CD14-positive monocyte (primary cell): ENCODE measurements around the gene GLTPD2. TPM values are rescaled to one million over a fixed set of nuclear protein-coding genes. Genes with fewer than 3 reads are reported as not detected.
A peak's percentile ranks its signal among the peaks of the same experiment; 100 is the strongest.

ENCODE experiments used
- DNase-seq, 3 donors: peaks; one replicate each; pipeline ENCODE4 v3.0.0-alpha.2; 2011 to 2022
- H2AFZ ChIP-seq: 2 replicates; pipeline ENCODE4 v1.6.0; 2012; ENCODE audit warnings: mild to moderate bottlenecking, low read depth, low read length, inconsistent platforms; ENCODE audit not compliant: insufficient read depth, poor library complexity, severe bottlenecking
- H3K27ac ChIP-seq, 2 donors: 1 replicate in 1 of 2; 2 replicates in 1 of 2; pipeline ENCODE4 v1.5.1; 2012 to 2013; ENCODE audit warnings: low read length in 2 of 2, control low read depth in 1 of 2, inconsistent platforms in 1 of 2, low read depth in 1 of 2, mild to moderate bottlenecking in 1 of 2
- H3K27me3 ChIP-seq, 2 donors: one replicate each; pipeline versions ENCODE4 v1.6.0 to v1.6.1; 2011 to 2013; ENCODE audit warnings: low read length in 2 of 2; ENCODE audit not compliant: control insufficient read depth in 2 of 2, insufficient read depth in 2 of 2
- H3K36me3 ChIP-seq, 2 donors: replicated peaks in 1 of 2; 1 replicate in 1 of 2; 2 replicates in 1 of 2; pipeline versions ENCODE4 v1.5.1 to v1.6.1; 2012 to 2013; ENCODE audit warnings: low read length in 2 of 2, control low read depth in 1 of 2, inconsistent platforms in 1 of 2, mild to moderate bottlenecking in 1 of 2; ENCODE audit not compliant: insufficient read depth in 2 of 2, control insufficient read depth in 1 of 2
- H3K4me1 ChIP-seq, 2 donors: 1 replicate in 1 of 2; 2 replicates in 1 of 2; pipeline versions ENCODE4 v1.5.1 to v1.6.1; 2012 to 2013; ENCODE audit warnings: low read length in 2 of 2, control low read depth in 1 of 2, inconsistent platforms in 1 of 2, mild to moderate bottlenecking in 1 of 2, moderate library complexity in 1 of 2; ENCODE audit not compliant: insufficient read depth in 2 of 2, control insufficient read depth in 1 of 2
- H3K4me2 ChIP-seq: replicated peaks from 2 replicates; pipeline ENCODE3; 2012; ENCODE audit warnings: low read length, moderate library complexity, mild to moderate bottlenecking; ENCODE audit not compliant: poor library complexity, severe bottlenecking; ENCODE audit errors: extremely low read depth
- H3K4me3 ChIP-seq, 3 experiments: fragments of 200-600 bp in 1 of 3; sonication (generic) in 1 of 3; replicated peaks in 1 of 3; 1 replicate in 2 of 3; 2 replicates in 1 of 3; pipeline ENCODE4 v1.5.1; 2011 to 2013; ENCODE audit warnings: low read length in 3 of 3, mild to moderate bottlenecking in 3 of 3, control low read depth in 2 of 3, low read depth in 2 of 3, inconsistent platforms in 1 of 3, moderate library complexity in 1 of 3
- H3K79me2 ChIP-seq: 2 replicates; pipeline ENCODE4 v1.6.0; 2012; ENCODE audit warnings: mild to moderate bottlenecking, control low read depth, inconsistent platforms, low read length, moderate library complexity; ENCODE audit not compliant: insufficient read depth
- H3K9ac ChIP-seq: 2 replicates; pipeline ENCODE4 v1.6.0; 2017; ENCODE audit warnings: low read length, mild to moderate bottlenecking; ENCODE audit not compliant: insufficient read depth, poor library complexity, severe bottlenecking
- H3K9me3 ChIP-seq, 2 donors: replicated peaks in 1 of 2; 1 replicate in 1 of 2; 2 replicates in 1 of 2; pipeline versions ENCODE4 v1.5.1 to v1.6.1; 2012 to 2013; ENCODE audit warnings: low read length in 2 of 2, control low read depth in 1 of 2; ENCODE audit not compliant: control insufficient read depth in 1 of 2, insufficient read depth in 1 of 2
- H4K20me1 ChIP-seq: 2 replicates; pipeline ENCODE4 v1.6.0; 2012; ENCODE audit warnings: mild to moderate bottlenecking, low read length, control low read depth, moderate library complexity; ENCODE audit not compliant: insufficient read depth
- H3K27ac Mint-ChIP-seq, 7 donors: one replicate each; pipeline ENCODE4 v1.8.0; 2020; ENCODE audit warnings: mild to moderate bottlenecking in 7 of 7, mixed read lengths in 7 of 7, moderate library complexity in 6 of 7, inconsistent platforms in 2 of 7
- H3K27me3 Mint-ChIP-seq, 3 donors: one replicate each; pipeline ENCODE4 v1.8.0; 2021 to 2022; ENCODE audit warnings: low read depth in 3 of 3, mild to moderate bottlenecking in 3 of 3, mixed read lengths in 3 of 3, moderate library complexity in 3 of 3, inconsistent platforms in 1 of 3
- H3K36me3 Mint-ChIP-seq, 2 donors: one replicate each; pipeline ENCODE4 v1.8.0; 2020; ENCODE audit warnings: mixed read lengths in 2 of 2, inconsistent platforms in 1 of 2, mild to moderate bottlenecking in 1 of 2
- H3K4me1 Mint-ChIP-seq: one replicate; pipeline ENCODE4 v1.8.0; 2020; ENCODE audit warnings: mild to moderate bottlenecking, mixed read lengths
- H3K4me3 Mint-ChIP-seq, 2 donors: one replicate each; pipeline ENCODE4 v1.8.0; 2020; ENCODE audit warnings: mild to moderate bottlenecking in 2 of 2, mixed read lengths in 2 of 2, moderate library complexity in 1 of 2
- H3K9me3 Mint-ChIP-seq, 7 donors: one replicate each; pipeline ENCODE4 v1.8.0; 2020 to 2022; ENCODE audit warnings: mixed read lengths in 7 of 7, mild to moderate bottlenecking in 6 of 7, moderate library complexity in 6 of 7, inconsistent platforms in 2 of 7
- WGBS: methylation state at CpG from one replicate; pipeline ENCODE4 v1.1.5; 2013; ENCODE audit warnings: missing lambda C conversion rate; ENCODE audit not compliant: insufficient coverage; 5-methylcytosine and 5-hydroxymethylcytosine counted together
- intact Hi-C, 2 donors: fragments of 100-400 bp; cut with micrococcal nuclease; formaldehyde crosslinking; loops; one replicate each; pipeline versions ENCODE4 v1.15.0 to v1.15.1; 2023
- polyA plus RNA-seq, 3 donors: library from polyadenylated mRNA; depleted of rRNA in 1 of 3; unstranded in 2 of 3; stranded (reverse) in 1 of 3; fragments of 300-500 nt in 2 of 3; fragments of >200 nt in 1 of 3; fragmentation: Illumina TruSeq in 2 of 3; gene quantifications; 1 replicate in 2 of 3; 2 replicates in 1 of 3; pipeline ENCODE4 v1.2.3, GENCODE V29; 2012 to 2021
- TF ChIP-seq, protein P1 (sequence below): fragments of 200-600 bp; IDR thresholded peaks from one replicate; pipeline ENCODE4 v1.8.0; 2022; ENCODE audit warnings: antibody characterized with exemption, mild to moderate bottlenecking

GLTPD2 gene
- polyA plus RNA-seq, 3 donors = 0.27 to 2.1 (median 1.5) TPM

DNA sequence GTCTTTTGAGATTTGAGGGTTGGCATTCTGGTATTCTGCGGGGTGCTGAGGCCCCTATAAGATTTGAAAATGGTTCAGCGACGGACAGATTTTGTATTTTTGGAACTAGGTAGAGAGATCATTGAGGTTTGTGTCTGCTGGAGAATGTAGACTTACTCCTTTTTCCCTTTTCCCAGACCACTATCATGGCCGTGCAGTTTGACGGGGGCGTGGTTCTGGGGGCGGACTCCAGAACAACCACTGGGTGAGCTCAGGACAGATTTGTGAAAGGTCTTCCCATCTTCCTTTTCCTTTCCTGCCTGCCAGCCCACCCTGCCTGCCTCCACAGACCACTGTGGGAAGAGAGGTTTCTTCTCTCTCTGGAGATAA lies 7.8 kb downstream of the GLTPD2 start:
- Histone ChIP-seq H3K79me2 (peaks cover 15% of the 10 kb centered on the region), H4K20me1 (no peaks in the 10 kb centered on the region), H3K27ac (peak overlapping the region; percentile 63 to 89), H3K36me3 (peaks cover 16 to 20% of the 10 kb centered on the region in 2 donors), H3K4me2 (peak overlapping the region; percentile 92), H3K9me3 (no peaks in the 10 kb centered on the region), H3K4me3 (peak overlapping the region; percentile 55 to 96 (median 93)), H3K27me3 (peaks cover 0 to 5% of the 10 kb centered on the region in 2 donors), H3K4me1 (peaks cover 15 to 17% of the 10 kb centered on the region in 2 donors), H3K9ac (peak overlapping the region; percentile 75), H2AFZ (peak overlapping the region; percentile 85)
- no peak for DNase-seq
- peaks cover 21 to 25% of the 10 kb centered on the region in 2 donors for H3K36me3 Mint-ChIP-seq
- intact Hi-C loops = loop anchor here (2.0 to 10.0 kb wide), 5 partner anchors 41 to 92 kb away; partner anchors contain the start of genes ARRB2 (in 1 of the 2) and MED11 (in 1 of the 2)
- H3K4me1 Mint-ChIP-seq = peaks cover 16% of the 10 kb centered on the region
- WGBS = 0% methylated on average over 1 of the region's 7 CpGs
- peaks cover 10 to 20% (median 18%) of the 10 kb centered on the region in 3 donors for H3K27me3 Mint-ChIP-seq
- peak overlapping the region; percentile 89 to 97 (median 96) for H3K27ac Mint-ChIP-seq
- TF ChIP-seq, protein P1, sequence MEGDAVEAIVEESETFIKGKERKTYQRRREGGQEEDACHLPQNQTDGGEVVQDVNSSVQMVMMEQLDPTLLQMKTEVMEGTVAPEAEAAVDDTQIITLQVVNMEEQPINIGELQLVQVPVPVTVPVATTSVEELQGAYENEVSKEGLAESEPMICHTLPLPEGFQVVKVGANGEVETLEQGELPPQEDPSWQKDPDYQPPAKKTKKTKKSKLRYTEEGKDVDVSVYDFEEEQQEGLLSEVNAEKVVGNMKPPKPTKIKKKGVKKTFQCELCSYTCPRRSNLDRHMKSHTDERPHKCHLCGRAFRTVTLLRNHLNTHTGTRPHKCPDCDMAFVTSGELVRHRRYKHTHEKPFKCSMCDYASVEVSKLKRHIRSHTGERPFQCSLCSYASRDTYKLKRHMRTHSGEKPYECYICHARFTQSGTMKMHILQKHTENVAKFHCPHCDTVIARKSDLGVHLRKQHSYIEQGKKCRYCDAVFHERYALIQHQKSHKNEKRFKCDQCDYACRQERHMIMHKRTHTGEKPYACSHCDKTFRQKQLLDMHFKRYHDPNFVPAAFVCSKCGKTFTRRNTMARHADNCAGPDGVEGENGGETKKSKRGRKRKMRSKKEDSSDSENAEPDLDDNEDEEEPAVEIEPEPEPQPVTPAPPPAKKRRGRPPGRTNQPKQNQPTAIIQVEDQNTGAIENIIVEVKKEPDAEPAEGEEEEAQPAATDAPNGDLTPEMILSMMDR = no peak
- H3K9me3 Mint-ChIP-seq = peaks cover 0 to 3% (median 0%) of the 10 kb centered on the region in 7 donors
- peak overlapping the region; percentile 98 for H3K4me3 Mint-ChIP-seq

DNA sequence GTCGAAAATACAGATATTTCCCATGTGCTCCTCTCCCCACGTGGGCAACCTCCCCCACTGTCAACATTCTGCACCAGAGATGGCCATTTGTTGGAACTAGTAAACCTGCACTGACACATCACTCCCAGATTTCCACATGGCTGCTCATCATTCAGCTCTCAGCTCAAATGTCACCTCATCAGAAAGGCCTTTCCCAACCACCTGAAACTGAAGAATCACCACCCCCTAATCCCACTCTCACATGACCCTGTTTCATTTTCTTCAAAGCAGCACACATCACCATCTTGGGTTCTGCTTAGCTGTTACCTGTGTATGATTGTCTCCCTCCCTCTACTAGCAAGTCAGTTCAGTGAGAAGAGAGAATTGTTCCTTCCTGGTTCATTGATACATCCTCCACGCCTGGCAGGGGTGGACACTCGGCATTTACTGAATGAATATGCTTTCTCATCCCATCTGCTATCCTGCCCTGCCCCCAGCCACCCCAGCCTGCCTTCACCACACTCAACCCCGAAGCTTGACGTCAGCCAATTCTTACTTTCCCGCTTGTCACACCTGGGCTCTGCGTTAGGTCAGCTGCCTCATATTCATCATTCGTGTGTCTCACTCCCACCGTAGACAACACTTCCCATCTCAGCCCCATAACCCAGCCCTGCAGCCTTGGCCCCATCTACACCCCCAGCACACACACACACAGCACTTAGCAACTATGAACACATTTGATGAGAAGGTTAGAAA lies 11.9 kb downstream of the GLTPD2 start:
- no peak overlapping the region for H3K4me2 ChIP-seq
- peaks cover 0 to 6% of the 10 kb centered on the region in 2 donors for H3K27me3 ChIP-seq
- intact Hi-C loops = no loop called here
- Mint-ChIP-seq H3K4me1 (peaks cover 12% of the 10 kb centered on the region), H3K36me3 (peaks cover 21 to 25% of the 10 kb centered on the region in 2 donors), H3K4me3 (no peak overlapping the region), H3K27me3 (peaks cover 11 to 18% (median 15%) of the 10 kb centered on the region in 3 donors), H3K9me3 (peaks cover 0 to 4% (median 0%) of the 10 kb centered on the region in 7 donors), H3K27ac (no peak overlapping the region)
- WGBS = 73% methylated on average over 7 of the region's 10 CpGs
- H3K4me1 ChIP-seq = peaks cover 12 to 14% of the 10 kb centered on the region in 2 donors
- H4K20me1 ChIP-seq = no peaks in the 10 kb centered on the region
- no peak overlapping the region for H3K27ac ChIP-seq
- peaks cover 15% of the 10 kb centered on the region for H3K79me2 ChIP-seq
- H3K9me3 ChIP-seq = no peaks in the 10 kb centered on the region
- TF ChIP-seq, protein P1 = no peak
- no peak for DNase-seq
- H3K9ac ChIP-seq = no peak overlapping the region
- no peak overlapping the region for H2AFZ ChIP-seq
- H3K36me3 ChIP-seq = peaks cover 16 to 20% of the 10 kb centered on the region in 2 donors
- H3K4me3 ChIP-seq = no peak overlapping the region
